HCT116 (cell line): ENCODE data around the gene FBXL16. TPM values are rescaled to one million over a fixed set of nuclear protein-coding genes. Genes with fewer than 3 reads are reported as not detected.

Experiments used
- ATAC-seq: fragments of 200-7000 bp; cut with Tn5 transposase; 2 replicates; pipeline ENCODE4 v1.9.1; 2020; ENCODE audit warnings: mild to moderate bottlenecking, moderate library complexity
- BruUV-seq: library from RNA; stranded (reverse); fragments of 400-500 nt; replicated peaks from 2 replicates; lab custom pipeline; 2021; lab: Mats Ljungman, UMichigan
- CTCF ChIA-PET: fragments of 300-600 bp; sonication (Branson Sonifier 250); formaldehyde crosslinking; loops from one replicate; lab custom pipeline; 2021; ENCODE audit warnings: antibody characterized with exemption; lab: Charles Lee
- POLR2A ChIA-PET: fragments of 300-600, 350-600 bp; sonication (Branson Sonifier 250); formaldehyde crosslinking; loops from one replicate; lab custom pipeline; 2021; ENCODE audit warnings: antibody characterized with exemption; lab: Charles Lee
- RAD21 ChIA-PET, 2 experiments: fragments of 300-600 bp; sonication (Branson Sonifier 250); formaldehyde crosslinking; loops; one replicate each; lab custom pipeline; 2023; ENCODE audit warnings: low total read pairs in 2 of 2; ENCODE audit not compliant: uncharacterized antibody in 2 of 2, unreplicated experiment in 2 of 2, low non-redundant PET in 1 of 2; lab: Charles Lee
- DNase-seq: peaks from one replicate; pipeline ENCODE4 v3.0.0-alpha.2; 2010; ENCODE audit warnings: low read depth, low spot score
- H2AFZ ChIP-seq: fragments of 200-600 bp; shearing (Covaris generic), sonication (generic); 2 replicates; pipeline ENCODE4 v1.6.1; 2017; ENCODE audit warnings: low read depth, mixed run types, mixed read lengths, antibody characterized with exemption, low read length; ENCODE audit not compliant: poor library complexity, severe bottlenecking
- H3K27ac ChIP-seq: 2 replicates; pipeline ENCODE4 v1.5.1; 2012; ENCODE audit warnings: low read depth, low read length
- H3K27me3 ChIP-seq: fragments of 200-600 bp; sonication (generic); 2 replicates; pipeline ENCODE4 v1.6.1; 2016; ENCODE audit warnings: mixed run types, low read length, mixed read lengths; ENCODE audit not compliant: insufficient read depth
- H3K36me3 ChIP-seq, 2 experiments: fragments of 200-500 bp in 1 of 2; fragments of 200-600 bp in 1 of 2; sonication (Bioruptor generic) in 1 of 2; sonication (generic) in 1 of 2; 2 replicates each; pipeline versions ENCODE4 v1.5.1 to v1.6.1; 2014 to 2016; ENCODE audit warnings: low read length in 2 of 2, inconsistent platforms in 1 of 2, mixed read lengths in 1 of 2, mixed run types in 1 of 2; ENCODE audit not compliant: insufficient read depth in 2 of 2, control insufficient read depth in 1 of 2
- H3K4me1 ChIP-seq, 2 experiments: fragments of 200-600 bp in 1 of 2; sonication (generic) in 1 of 2; 2 replicates each; pipeline versions ENCODE4 v1.5.1 to v1.6.1; 2012 to 2017; ENCODE audit warnings: low read length in 2 of 2, inconsistent platforms in 1 of 2, mild to moderate bottlenecking in 1 of 2, mixed read lengths in 1 of 2, mixed run types in 1 of 2, moderate library complexity in 1 of 2; ENCODE audit not compliant: insufficient read depth in 2 of 2, control insufficient read depth in 1 of 2
- H3K4me2 ChIP-seq: fragments of 200-600 bp; sonication (generic); 2 replicates; pipeline ENCODE4 v1.6.1; 2017; ENCODE audit warnings: mixed run types, low read length, mixed read lengths
- H3K4me3 ChIP-seq, 2 experiments: fragments of 200-600 bp in 1 of 2; sonication (generic) in 1 of 2; replicated peaks in 1 of 2; 2 replicates each; pipeline ENCODE4 v1.5.1; 2011 to 2016; ENCODE audit warnings: low read length in 2 of 2, control low read depth in 1 of 2, low read depth in 1 of 2, mild to moderate bottlenecking in 1 of 2, mixed read lengths in 1 of 2, mixed run types in 1 of 2
- H3K79me2 ChIP-seq: fragments of 200-600 bp; sonication (generic); 2 replicates; pipeline ENCODE4 v1.6.1; 2017; ENCODE audit warnings: mild to moderate bottlenecking, mixed run types, low read length, moderate library complexity, mixed read lengths; ENCODE audit not compliant: insufficient read depth
- H3K9ac ChIP-seq: fragments of 200-600 bp; sonication (generic); 2 replicates; pipeline ENCODE4 v1.6.1; 2016; ENCODE audit warnings: low read length, mixed read lengths
- H3K9me2 ChIP-seq: fragments of 200-600 bp; sonication (generic), shearing (Covaris generic); 2 replicates; pipeline ENCODE4 v1.6.1; 2017; ENCODE audit warnings: mixed run types, mild to moderate bottlenecking, moderate library complexity; ENCODE audit not compliant: insufficient read depth
- H3K9me3 ChIP-seq, 2 experiments: fragments of 200-500 bp in 1 of 2; fragments of 200-600 bp in 1 of 2; sonication (Bioruptor generic) in 1 of 2; sonication (generic) in 1 of 2; 2 replicates each; pipeline ENCODE4 v1.6.1; 2014 to 2017; ENCODE audit warnings: low read length in 2 of 2, mixed read lengths in 2 of 2, inconsistent platforms in 1 of 2, low read depth in 1 of 2, mild to moderate bottlenecking in 1 of 2, mixed run types in 1 of 2, moderate library complexity in 1 of 2; ENCODE audit not compliant: control insufficient read depth in 1 of 2, insufficient read depth in 1 of 2
- H4K20me1 ChIP-seq: fragments of 200-600 bp; sonication (generic), shearing (Covaris generic); 2 replicates; pipeline ENCODE4 v1.6.1; 2017; ENCODE audit warnings: mixed run types, mild to moderate bottlenecking, moderate library complexity; ENCODE audit not compliant: insufficient read depth
- CBX3 ChIP-seq: IDR thresholded peaks from 2 replicates; pipeline ENCODE4 v1.6.1; 2012; ENCODE audit warnings: low read depth
- EZH2phosphoT487 ChIP-seq: fragments of 200-600 bp; IDR thresholded peaks from 2 replicates; pipeline ENCODE4 v1.6.1; 2018; ENCODE audit warnings: antibody characterized with exemption, borderline replicate concordance
- SRF ChIP-seq: IDR thresholded peaks from 2 replicates; pipeline ENCODE4 v1.6.1; 2012; ENCODE audit warnings: low read depth
- ZBTB33 ChIP-seq: IDR thresholded peaks from 2 replicates; pipeline ENCODE4 v1.6.1; 2011; ENCODE audit warnings: mild to moderate bottlenecking, low read length, moderate library complexity; ENCODE audit not compliant: insufficient replicate concordance; ENCODE audit errors: extremely low read depth
- intact Hi-C: fragments of 100-400 bp; cut with micrococcal nuclease; formaldehyde crosslinking; loops from 2 replicates; pipeline ENCODE4 v1.10.0; 2022
- total RNA-seq: library from RNA; stranded (reverse); gene quantifications from one replicate; pipeline ENCODE4 v1.2.1, GENCODE V29; 2021; ENCODE audit not compliant: unreplicated experiment

FBXL16 gene
- total RNA-seq, 1 experiment from 2014 or later, result 49.7 TPM

- TF ChIP-seq CBX3, result no peak
Measured at GRCh38 chr16:747978-748746, 42.6 kb upstream of the FBXL16 start (continued).

- intact Hi-C loops, result no loop called here
- no peaks in the 10 kb centered on the region for H3K27me3 ChIP-seq
- H3K4me3 ChIP-seq, result no peak overlapping the region
- no peaks in the 10 kb centered on the region for H4K20me1 ChIP-seq
- ATAC-seq (no peak), DNase-seq (no peak)
- no peaks in the 10 kb centered on the region for H3K79me2 ChIP-seq
- no peaks in the 10 kb centered on the region for H3K9me3 ChIP-seq
- no peak overlapping the region for H3K4me2 ChIP-seq
- no peaks in the 10 kb centered on the region for H3K36me3 ChIP-seq
- peaks cover 2 to 14% of the 10 kb centered on the region in 2 experiments; a peak in 3 of 4 replicates for H3K4me1 ChIP-seq
- POLR2A ChIA-PET, result no interaction called here
- RAD21 ChIA-PET, result no interaction called here
- TF ChIP-seq ZBTB33 (no peak), EZH2phosphoT487 (no peak), SRF (no peak)
- no peak overlapping the region for H3K27ac ChIP-seq
- BruUV-seq, result no TSS peak
- no peak overlapping the region for H3K9ac ChIP-seq
- no peak overlapping the region for H2AFZ ChIP-seq
- no peaks in the 10 kb centered on the region for H3K9me2 ChIP-seq
- CTCF ChIA-PET, result no interaction called here
Measured at GRCh38 chr16:746637-747036, 41.0 kb upstream of the FBXL16 start.
